Stromal cell of bone marrow (primary cell): Measurements from ENCODE around the gene TPSB2.

Experiments
- DNase-seq: peaks from one replicate; pipeline ENCODE4 v3.0.0-alpha.2; 2012; ENCODE audit warnings: low read depth

Gene TPSB2

DNA sequence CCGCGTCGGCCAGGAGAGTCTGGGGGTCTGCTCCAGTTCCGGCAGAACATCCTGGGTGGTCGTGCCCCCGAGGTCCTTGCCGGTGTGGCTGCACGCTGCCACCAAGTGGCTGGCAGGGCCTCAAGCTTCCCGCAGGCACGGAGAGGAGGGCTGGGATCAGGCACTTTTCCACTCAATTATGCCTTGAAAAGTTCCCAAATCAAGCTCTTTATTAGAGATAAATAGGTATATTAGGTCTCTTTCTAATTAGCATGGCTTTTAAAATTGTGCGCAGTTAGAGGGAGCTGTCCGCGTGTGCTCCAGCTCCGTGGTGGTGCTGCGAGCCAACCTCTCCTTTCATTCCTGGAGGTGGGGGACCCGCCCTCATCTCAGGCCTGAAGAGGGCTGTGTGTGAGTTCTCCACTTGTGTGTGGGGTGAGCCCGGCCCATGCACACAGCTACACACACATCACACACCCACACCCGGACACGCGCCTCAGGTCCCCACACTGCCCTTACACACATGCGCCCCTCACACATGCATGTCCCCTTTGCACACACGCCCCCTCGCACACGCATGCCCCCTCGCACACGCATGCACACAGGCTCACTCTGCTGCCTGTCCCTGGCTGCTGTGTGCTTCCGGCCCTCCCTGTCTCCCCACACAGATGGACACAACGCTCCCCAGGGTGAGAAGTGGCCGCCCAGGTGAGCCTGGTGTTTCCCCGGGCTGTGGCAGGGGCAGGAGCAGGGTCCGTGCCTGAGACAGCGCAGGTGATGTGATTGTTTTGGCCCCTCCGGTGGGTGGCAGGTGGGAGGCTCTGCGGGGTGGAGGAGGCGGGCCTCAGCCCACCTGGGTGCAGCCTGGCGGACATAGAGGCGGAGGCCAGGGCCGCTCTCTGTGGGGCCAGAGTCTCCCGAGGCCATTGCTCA, 48.3 kb downstream of the TPSB2 start:
- no peak for DNase-seq

DNA sequence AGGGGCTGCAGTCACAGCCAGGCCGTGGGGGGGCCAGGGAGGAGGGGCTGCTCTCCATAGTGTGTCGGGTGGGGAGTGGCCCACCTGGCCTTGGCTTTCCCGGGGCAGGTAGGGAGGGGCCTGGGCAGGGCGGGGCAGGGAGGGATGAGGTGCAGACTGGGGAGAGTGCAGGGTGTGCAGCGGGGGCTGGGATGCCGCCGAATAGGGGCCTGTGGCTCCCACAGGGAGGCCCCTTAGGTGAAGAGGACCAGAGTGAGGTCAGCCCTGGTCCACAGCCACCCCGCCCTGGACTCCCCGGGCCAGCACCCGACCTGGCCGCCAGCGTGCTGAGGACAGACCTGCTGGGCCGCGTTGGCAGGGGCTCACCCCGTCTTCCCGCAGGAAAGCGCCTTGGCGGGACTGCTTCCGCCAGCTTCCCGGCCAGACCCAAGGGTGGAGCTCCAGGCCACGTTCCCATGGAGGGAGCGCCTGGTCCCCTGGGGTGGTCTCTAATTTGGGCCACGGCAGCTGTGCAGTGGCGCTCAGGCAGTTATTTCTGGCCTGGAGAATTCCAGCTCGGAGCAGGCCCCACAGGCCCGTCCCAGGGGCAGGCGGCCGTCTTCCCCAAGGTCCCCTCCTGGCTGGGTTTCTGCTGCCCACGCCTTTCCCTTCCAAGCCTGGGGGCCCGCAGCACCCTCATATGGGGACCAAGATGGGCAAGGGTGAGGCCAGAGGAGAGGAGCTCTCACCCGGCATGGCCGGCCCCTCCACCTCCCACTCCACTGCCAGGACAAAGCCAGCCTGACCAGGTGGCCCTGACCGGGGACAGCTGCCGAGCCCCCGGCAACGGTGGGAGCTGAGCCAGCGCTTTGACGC, 49.2 kb downstream of the TPSB2 start:
- no peak for DNase-seq
